Neutrophil (primary cell): Measurements from ENCODE around the gene CYSLTR2.
A peak's percentile ranks its signal among the peaks of the same experiment; 100 is the strongest.

Source experiments
- H3K27ac ChIP-seq: fragments of 200-600 bp; sonication (generic); 2 replicates; pipeline ENCODE4 v1.5.1; 2016; ENCODE audit warnings: mild to moderate bottlenecking, moderate library complexity
- H3K27me3 ChIP-seq: fragments of 200-600 bp; sonication (generic); 2 replicates; pipeline ENCODE4 v1.6.0; 2016; ENCODE audit warnings: mild to moderate bottlenecking
- H3K36me3 ChIP-seq: fragments of 200-600 bp; sonication (generic); 2 replicates; pipeline ENCODE4 v1.5.1; 2017
- H3K4me1 ChIP-seq, 2 experiments: fragments of 200-600 bp in 1 of 2; sonication (generic) in 1 of 2; 1 replicate in 1 of 2; 2 replicates in 1 of 2; pipeline versions ENCODE4 v1.5.1 to v1.6.1; 2013 to 2016; ENCODE audit warnings: low read depth in 1 of 2, low read length in 1 of 2, mild to moderate bottlenecking in 1 of 2, moderate library complexity in 1 of 2; ENCODE audit not compliant: control insufficient read depth in 1 of 2, insufficient read depth in 1 of 2
- H3K4me3 ChIP-seq, 2 experiments: fragments of 200-600 bp in 1 of 2; sonication (generic) in 1 of 2; 1 replicate in 1 of 2; 2 replicates in 1 of 2; pipeline ENCODE4 v1.5.1; 2013 to 2016; ENCODE audit warnings: low read depth in 1 of 2, low read length in 1 of 2, mild to moderate bottlenecking in 1 of 2, moderate library complexity in 1 of 2
- H3K9me3 ChIP-seq: fragments of 200-600 bp; sonication (generic); 2 replicates; pipeline ENCODE4 v1.5.1; 2016
- TF ChIP-seq, protein P1 (sequence below): fragments of 200-600 bp; sonication (generic); IDR thresholded peaks from 2 replicates; pipeline ENCODE4 v1.5.1; 2016; ENCODE audit warnings: antibody characterized with exemption

Gene CYSLTR2

GRCh38 chr13:48729856-48730255 is 76.1 kb downstream of the CYSLTR2 start:
- no peaks in the 10 kb centered on the region for H3K36me3 ChIP-seq
- TF ChIP-seq, protein P1, sequence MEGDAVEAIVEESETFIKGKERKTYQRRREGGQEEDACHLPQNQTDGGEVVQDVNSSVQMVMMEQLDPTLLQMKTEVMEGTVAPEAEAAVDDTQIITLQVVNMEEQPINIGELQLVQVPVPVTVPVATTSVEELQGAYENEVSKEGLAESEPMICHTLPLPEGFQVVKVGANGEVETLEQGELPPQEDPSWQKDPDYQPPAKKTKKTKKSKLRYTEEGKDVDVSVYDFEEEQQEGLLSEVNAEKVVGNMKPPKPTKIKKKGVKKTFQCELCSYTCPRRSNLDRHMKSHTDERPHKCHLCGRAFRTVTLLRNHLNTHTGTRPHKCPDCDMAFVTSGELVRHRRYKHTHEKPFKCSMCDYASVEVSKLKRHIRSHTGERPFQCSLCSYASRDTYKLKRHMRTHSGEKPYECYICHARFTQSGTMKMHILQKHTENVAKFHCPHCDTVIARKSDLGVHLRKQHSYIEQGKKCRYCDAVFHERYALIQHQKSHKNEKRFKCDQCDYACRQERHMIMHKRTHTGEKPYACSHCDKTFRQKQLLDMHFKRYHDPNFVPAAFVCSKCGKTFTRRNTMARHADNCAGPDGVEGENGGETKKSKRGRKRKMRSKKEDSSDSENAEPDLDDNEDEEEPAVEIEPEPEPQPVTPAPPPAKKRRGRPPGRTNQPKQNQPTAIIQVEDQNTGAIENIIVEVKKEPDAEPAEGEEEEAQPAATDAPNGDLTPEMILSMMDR = no peak
- no peak overlapping the region for H3K27ac ChIP-seq
- H3K27me3 ChIP-seq = no peaks in the 10 kb centered on the region
- H3K9me3 ChIP-seq = no peaks in the 10 kb centered on the region
- H3K4me3 ChIP-seq = no peak overlapping the region
- peaks cover 0 to 5% of the 10 kb centered on the region in 2 experiments for H3K4me1 ChIP-seq

DNA sequence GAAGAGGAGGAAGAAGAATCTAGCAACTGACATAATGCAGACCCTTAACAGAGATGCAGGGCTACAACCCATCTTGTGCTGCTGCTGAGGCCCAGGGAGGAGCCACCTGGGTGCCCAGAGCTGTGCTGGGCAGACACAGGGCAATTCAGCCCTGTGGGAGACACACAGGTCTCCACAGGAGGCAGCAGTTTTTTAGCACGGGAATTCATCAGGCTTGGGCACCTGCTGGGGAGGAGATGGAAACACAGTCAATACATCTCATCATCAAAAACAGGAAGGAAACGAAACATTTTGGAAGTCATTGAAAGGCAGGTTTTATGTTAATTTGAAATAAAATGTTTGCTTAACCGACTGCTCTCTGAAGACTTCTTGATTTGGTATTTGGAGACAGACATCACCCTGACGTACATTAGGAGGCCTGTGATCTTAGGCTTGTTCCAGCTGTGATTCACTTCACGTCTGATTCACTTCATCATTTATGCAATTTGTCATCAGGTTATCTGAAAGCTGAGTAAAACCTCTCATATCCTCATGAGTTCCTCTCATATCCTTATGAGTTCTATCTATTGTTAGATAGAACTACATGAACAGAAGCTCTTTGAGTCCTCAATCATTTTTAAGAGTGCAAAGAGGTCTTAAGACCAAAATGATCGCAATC is 77.4 kb downstream of the CYSLTR2 start:
- H3K4me3 ChIP-seq = no peak overlapping the region
- H3K9me3 ChIP-seq = no peaks in the 10 kb centered on the region
- peaks cover 0 to 5% of the 10 kb centered on the region in 2 experiments for H3K4me1 ChIP-seq
- no peak overlapping the region for H3K27ac ChIP-seq
- H3K36me3 ChIP-seq = no peaks in the 10 kb centered on the region
- TF ChIP-seq, protein P1 = no peak
- H3K27me3 ChIP-seq = no peaks in the 10 kb centered on the region

- Histone ChIP-seq H3K36me3 (no peaks in the 10 kb centered on the region), H3K4me1 (peaks cover 0 to 5% of the 10 kb centered on the region in 2 experiments), H3K27ac (no peak overlapping the region), H3K27me3 (no peaks in the 10 kb centered on the region), H3K9me3 (no peaks in the 10 kb centered on the region), H3K4me3 (peak overlapping the region; percentile 26 to 37)
- TF ChIP-seq, protein P1 = peak; percentile 80
Observed at GRCh38 chr13:48731957-48732569, 78.3 kb downstream of the CYSLTR2 start.

GRCh38 chr13:48733739-48734335 is 80.1 kb downstream of the CYSLTR2 start:
- Histone ChIP-seq H3K4me1 (peaks cover 0 to 5% of the 10 kb centered on the region in 2 experiments), H3K9me3 (no peaks in the 10 kb centered on the region), H3K4me3 (no peak overlapping the region), H3K36me3 (no peaks in the 10 kb centered on the region), H3K27ac (no peak overlapping the region), H3K27me3 (no peaks in the 10 kb centered on the region)
- TF ChIP-seq, protein P1 = no peak

DNA sequence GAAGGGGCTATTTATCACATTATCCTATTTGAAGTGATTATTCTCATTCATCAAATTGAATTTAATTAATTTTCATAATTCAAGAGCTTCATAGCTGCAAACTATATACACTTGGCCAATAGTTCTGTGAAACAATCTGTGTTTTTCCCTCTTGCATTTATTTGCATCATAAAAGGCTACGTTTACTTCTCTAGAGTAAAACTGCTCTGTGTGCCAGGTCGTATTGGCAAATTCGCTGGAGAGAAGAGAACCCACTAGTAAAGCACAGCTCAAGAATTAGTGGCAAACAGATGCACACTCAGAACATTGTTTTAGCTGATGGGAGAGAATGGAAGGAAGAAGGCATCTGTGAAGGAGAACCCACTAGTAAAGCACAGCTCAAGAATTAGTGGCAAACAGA is 81.8 kb downstream of the CYSLTR2 start:
- no peaks in the 10 kb centered on the region for H3K27me3 ChIP-seq
- peaks cover 0 to 5% of the 10 kb centered on the region in 2 experiments for H3K4me1 ChIP-seq
- TF ChIP-seq, protein P1 = no peak
- no peak overlapping the region for H3K27ac ChIP-seq
- no peak overlapping the region for H3K4me3 ChIP-seq
- no peaks in the 10 kb centered on the region for H3K9me3 ChIP-seq
- H3K36me3 ChIP-seq = no peaks in the 10 kb centered on the region
